Stimulated activated CD4-positive, alpha-beta T cell treated with anti-CD3 and anti-CD28 coated beads, Interleukin-4, amount 100 ng/mL, for 1 hour (primary cell): ENCODE data around the gene PPP1R15B.
"Not testable (repeated sequence)": the region's sequence is repeated elsewhere in the genome, so short reads cannot be mapped to it uniquely, and the experiment has no call there.

Experiments
- DNase-seq: peaks from one replicate; pipeline ENCODE4 v3.0.0-alpha.2; 2020

PPP1R15B gene

GRCh38 chr1:204443260-204443619 is 31.6 kb upstream of the PPP1R15B start:
- no peak for DNase-seq

GRCh38 chr1:204442376-204443259 is 31.0 kb upstream of the PPP1R15B start:
- no peak for DNase-seq

GRCh38 chr1:204441558-204441957 is 29.9 kb upstream of the PPP1R15B start:
- DNase-seq: no peak

- no peak for DNase-seq
Observed at GRCh38 chr1:204439621-204440375, 28.2 kb upstream of the PPP1R15B start.

- DNase-seq: no peak
Observed at GRCh38 chr1:204438628-204439027, 27.0 kb upstream of the PPP1R15B start.

GRCh38 chr1:204437796-204438570 is 26.4 kb upstream of the PPP1R15B start:
- no peak for DNase-seq

GRCh38 chr1:204435872-204436271 is 24.3 kb upstream of the PPP1R15B start:
- DNase-seq: no peak

GRCh38 chr1:204435381-204435831 is 23.8 kb upstream of the PPP1R15B start:
- no peak for DNase-seq

- DNase-seq: no peak
Observed at GRCh38 chr1:204434116-204434755, 22.6 kb upstream of the PPP1R15B start.

GRCh38 chr1:204432708-204433107 is 21.1 kb upstream of the PPP1R15B start:
- no peak for DNase-seq

GRCh38 chr1:204431310-204432184 is 19.9 kb upstream of the PPP1R15B start:
- DNase-seq: peak; percentile 83

GRCh38 chr1:204429746-204430145 is 18.1 kb upstream of the PPP1R15B start:
- no peak for DNase-seq

GRCh38 chr1:204426971-204427701 is 15.5 kb upstream of the PPP1R15B start:
- DNase-seq: no peak

- DNase-seq: no peak
Observed at GRCh38 chr1:204426474-204426873, 14.9 kb upstream of the PPP1R15B start.

- no peak for DNase-seq
Observed at GRCh38 chr1:204426035-204426436, 14.4 kb upstream of the PPP1R15B start.

GRCh38 chr1:204424621-204425020 is 13.0 kb upstream of the PPP1R15B start:
- DNase-seq: no peak

GRCh38 chr1:204422061-204422705 is 10.6 kb upstream of the PPP1R15B start:
- DNase-seq: not testable (repeated sequence)

- DNase-seq: no peak
Observed at GRCh38 chr1:204421441-204421840, 9.8 kb upstream of the PPP1R15B start.

- DNase-seq: no peak
Observed at GRCh38 chr1:204420039-204421004, 8.7 kb upstream of the PPP1R15B start.
